GM23338 (cell line): ENCODE measurements around the gene HS6ST2. TPM values are rescaled to one million over a fixed set of nuclear protein-coding genes. Genes with fewer than 3 reads are reported as not detected.

ENCODE experiments used
- ATAC-seq: fragments of 200-7000 bp; cut with Tn5 transposase; 3 replicates; pipeline ENCODE4 v1.9.1; 2020
- DNase-seq: peaks from one replicate; pipeline ENCODE4 v3.0.0-alpha.2; 2015; ENCODE audit warnings: low spot score
- H2AFZ ChIP-seq: fragments of 200-600 bp; sonication (generic); 2 replicates; pipeline ENCODE4 v1.8.0; 2016; ENCODE audit warnings: antibody characterized with exemption, mild to moderate bottlenecking, moderate library complexity
- H3F3A ChIP-seq: fragments of 200-600 bp; sonication (generic); replicated peaks from 2 replicates; pipeline ENCODE4 v1.8.0; 2017; ENCODE audit warnings: antibody characterized with exemption, mixed run types, low read depth
- H3K27ac ChIP-seq: fragments of 200-600 bp; sonication (generic); 2 replicates; pipeline ENCODE4 v1.6.1; 2016; ENCODE audit warnings: low read depth
- H3K27me3 ChIP-seq: fragments of 200-600 bp; sonication (generic); 2 replicates; pipeline ENCODE4 v1.8.0; 2016; ENCODE audit warnings: mild to moderate bottlenecking, mixed run types, moderate library complexity; ENCODE audit not compliant: insufficient read depth
- H3K36me3 ChIP-seq: fragments of 200-600 bp; sonication (generic); 2 replicates; pipeline ENCODE4 v1.8.0; 2016; ENCODE audit warnings: mild to moderate bottlenecking; ENCODE audit not compliant: insufficient read depth
- H3K4me1 ChIP-seq: fragments of 200-600 bp; sonication (generic); 2 replicates; pipeline ENCODE4 v1.8.0; 2016; ENCODE audit warnings: mild to moderate bottlenecking, moderate library complexity; ENCODE audit not compliant: insufficient read depth
- H3K4me2 ChIP-seq: fragments of 200-600 bp; sonication (generic); 2 replicates; pipeline ENCODE4 v1.7.1; 2017; ENCODE audit warnings: mixed run types
- H3K4me3 ChIP-seq: fragments of 200-600 bp; sonication (generic); 2 replicates; pipeline ENCODE4 v1.6.1; 2016; ENCODE audit warnings: mixed run types
- H3K79me2 ChIP-seq: fragments of 200-600 bp; sonication (generic); replicated peaks from 2 replicates; pipeline ENCODE4 v1.8.0; 2017; ENCODE audit warnings: mild to moderate bottlenecking; ENCODE audit not compliant: insufficient read depth
- H3K9me2 ChIP-seq: fragments of 200-600 bp; sonication (generic); 2 replicates; pipeline ENCODE4 v1.8.0; 2017; ENCODE audit not compliant: insufficient read depth
- H4K20me1 ChIP-seq: fragments of 200-600 bp; sonication (generic); replicated peaks from 2 replicates; pipeline ENCODE4 v1.8.0; 2017; ENCODE audit warnings: mild to moderate bottlenecking; ENCODE audit not compliant: insufficient read depth
- H3K27ac Mint-ChIP-seq: 2 replicates; pipeline ENCODE4 v1.8.0; 2020; ENCODE audit warnings: inconsistent platforms, mild to moderate bottlenecking, moderate library complexity, mixed read lengths
- H3K27me3 Mint-ChIP-seq: 3 replicates; pipeline ENCODE4 v1.8.0; 2022; ENCODE audit warnings: low read depth, mild to moderate bottlenecking, moderate library complexity, mixed read lengths, inconsistent platforms; ENCODE audit not compliant: insufficient read depth, poor library complexity
- H3K36me3 Mint-ChIP-seq: 3 replicates; pipeline ENCODE4 v1.8.0; 2021; ENCODE audit warnings: low read depth, mild to moderate bottlenecking, inconsistent platforms, moderate library complexity, mixed read lengths
- H3K4me1 Mint-ChIP-seq: 3 replicates; pipeline ENCODE4 v1.8.0; 2020; ENCODE audit warnings: mild to moderate bottlenecking, inconsistent platforms, mixed read lengths
- H3K4me3 Mint-ChIP-seq: 3 replicates; pipeline ENCODE4 v1.8.0; 2021; ENCODE audit warnings: moderate library complexity, mild to moderate bottlenecking, inconsistent platforms, mixed read lengths
- H3K9me3 Mint-ChIP-seq: 3 replicates; pipeline ENCODE4 v1.8.0; 2020; ENCODE audit warnings: moderate library complexity, mild to moderate bottlenecking, inconsistent platforms, mixed read lengths
- CREB1 ChIP-seq: fragments of 250-450 bp; sonication (Bioruptor Pico); IDR thresholded peaks from 2 replicates; pipeline ENCODE4 v1.5.0; 2020; ENCODE audit warnings: low read depth, mild to moderate bottlenecking, moderate library complexity
- EZH2 ChIP-seq: fragments of 200-600 bp; sonication (generic); IDR thresholded peaks from one replicate; pipeline ENCODE4 v1.8.0; 2017; ENCODE audit warnings: antibody characterized with exemption, mild to moderate bottlenecking, low read depth; ENCODE audit not compliant: unreplicated experiment
- EZH2phosphoT487 ChIP-seq: fragments of 200-600 bp; sonication (generic); IDR thresholded peaks from one replicate; pipeline ENCODE4 v1.8.1; 2018; ENCODE audit warnings: antibody characterized with exemption; ENCODE audit not compliant: unreplicated experiment
- JUNB ChIP-seq: IDR thresholded peaks from one replicate; pipeline ENCODE4 v1.6.1; 2016; ENCODE audit warnings: antibody characterized with exemption; ENCODE audit not compliant: unreplicated experiment
- NANOG ChIP-seq: IDR thresholded peaks from 2 replicates; pipeline ENCODE4 v1.6.1; 2016; ENCODE audit warnings: antibody characterized with exemption, borderline replicate concordance
- POLR2AphosphoS5 ChIP-seq: IDR thresholded peaks from 2 replicates; pipeline ENCODE4 v1.6.1; 2016; ENCODE audit warnings: antibody characterized with exemption, low read depth
- STAT1 ChIP-seq: IDR thresholded peaks from one replicate; pipeline ENCODE4 v1.6.1; 2016; ENCODE audit warnings: antibody characterized with exemption; ENCODE audit not compliant: unreplicated experiment
- ZNF331 ChIP-seq: fragments of 250-450 bp; sonication (Bioruptor Pico); IDR thresholded peaks from 2 replicates; pipeline ENCODE4 v1.5.0; 2020; ENCODE audit warnings: low read depth, mild to moderate bottlenecking, moderate library complexity
- polyA plus RNA-seq: library from polyadenylated mRNA; unstranded; fragments of >200 nt; fragmentation: Nextera tagmentation; extraction: Ambion mirVana; gene quantifications from 2 replicates; pipeline ENCODE4 v1.2.1, GENCODE V29; 2016
- total RNA-seq: library from RNA; depleted of rRNA; stranded (reverse); fragments of >200 nt; shearing (Covaris generic); gene quantifications from 2 replicates; pipeline ENCODE4 v1.2.3, GENCODE V29; 2014
- TF ChIP-seq, protein P1 (sequence below): IDR thresholded peaks from one replicate; pipeline ENCODE4 v1.6.1; 2018; ENCODE audit warnings: antibody characterized with exemption; ENCODE audit not compliant: unreplicated experiment
- TF ChIP-seq, protein P2 (sequence below), 2 experiments: fragments of 200-600 bp in 1 of 2; sonication (generic) in 1 of 2; conservative IDR thresholded peaks; 2 replicates each; pipeline versions ENCODE4 v1.5.1 to v1.6.1; 2016 to 2017; ENCODE audit warnings: antibody characterized with exemption in 2 of 2, low read depth in 2 of 2, mild to moderate bottlenecking in 2 of 2, moderate library complexity in 1 of 2
- TF ChIP-seq, protein P3 (sequence below): IDR thresholded peaks from 2 replicates; pipeline ENCODE4 v1.6.1; 2016; ENCODE audit warnings: antibody characterized with exemption

The HS6ST2 gene
- total and polyA plus RNA-seq, 2 experiments from 2014 or later, result 0.82 to 4.8 TPM

DNA sequence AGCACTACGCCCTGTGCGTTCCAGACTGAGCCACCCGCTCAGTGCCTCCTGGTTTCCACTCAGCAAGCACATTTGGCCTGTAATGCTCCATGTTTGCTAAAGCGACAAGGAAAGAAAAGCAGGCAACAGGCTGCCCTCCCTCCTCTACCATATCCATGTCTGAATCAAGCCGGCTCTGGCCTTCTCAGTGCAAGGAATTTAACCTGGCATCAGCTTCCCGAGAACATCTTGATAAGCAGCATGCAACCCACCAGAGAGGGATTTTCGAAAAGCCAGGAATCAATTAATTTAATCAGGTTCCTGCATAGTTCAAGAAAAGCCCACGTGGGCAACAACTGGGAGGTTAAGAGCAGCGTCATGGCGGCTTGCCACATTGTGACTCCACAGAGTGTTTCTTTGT, 228.2 kb downstream of the HS6ST2 start (continued):
- no peak for TF ChIP-seq NANOG
- TF ChIP-seq CREB1 (CRISPR knock-in tag), result no peak
- TF ChIP-seq POLR2AphosphoS5, result no peak
- TF ChIP-seq, protein P1, sequence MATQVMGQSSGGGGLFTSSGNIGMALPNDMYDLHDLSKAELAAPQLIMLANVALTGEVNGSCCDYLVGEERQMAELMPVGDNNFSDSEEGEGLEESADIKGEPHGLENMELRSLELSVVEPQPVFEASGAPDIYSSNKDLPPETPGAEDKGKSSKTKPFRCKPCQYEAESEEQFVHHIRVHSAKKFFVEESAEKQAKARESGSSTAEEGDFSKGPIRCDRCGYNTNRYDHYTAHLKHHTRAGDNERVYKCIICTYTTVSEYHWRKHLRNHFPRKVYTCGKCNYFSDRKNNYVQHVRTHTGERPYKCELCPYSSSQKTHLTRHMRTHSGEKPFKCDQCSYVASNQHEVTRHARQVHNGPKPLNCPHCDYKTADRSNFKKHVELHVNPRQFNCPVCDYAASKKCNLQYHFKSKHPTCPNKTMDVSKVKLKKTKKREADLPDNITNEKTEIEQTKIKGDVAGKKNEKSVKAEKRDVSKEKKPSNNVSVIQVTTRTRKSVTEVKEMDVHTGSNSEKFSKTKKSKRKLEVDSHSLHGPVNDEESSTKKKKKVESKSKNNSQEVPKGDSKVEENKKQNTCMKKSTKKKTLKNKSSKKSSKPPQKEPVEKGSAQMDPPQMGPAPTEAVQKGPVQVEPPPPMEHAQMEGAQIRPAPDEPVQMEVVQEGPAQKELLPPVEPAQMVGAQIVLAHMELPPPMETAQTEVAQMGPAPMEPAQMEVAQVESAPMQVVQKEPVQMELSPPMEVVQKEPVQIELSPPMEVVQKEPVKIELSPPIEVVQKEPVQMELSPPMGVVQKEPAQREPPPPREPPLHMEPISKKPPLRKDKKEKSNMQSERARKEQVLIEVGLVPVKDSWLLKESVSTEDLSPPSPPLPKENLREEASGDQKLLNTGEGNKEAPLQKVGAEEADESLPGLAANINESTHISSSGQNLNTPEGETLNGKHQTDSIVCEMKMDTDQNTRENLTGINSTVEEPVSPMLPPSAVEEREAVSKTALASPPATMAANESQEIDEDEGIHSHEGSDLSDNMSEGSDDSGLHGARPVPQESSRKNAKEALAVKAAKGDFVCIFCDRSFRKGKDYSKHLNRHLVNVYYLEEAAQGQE, result no peak
- TF ChIP-seq, protein P2, sequence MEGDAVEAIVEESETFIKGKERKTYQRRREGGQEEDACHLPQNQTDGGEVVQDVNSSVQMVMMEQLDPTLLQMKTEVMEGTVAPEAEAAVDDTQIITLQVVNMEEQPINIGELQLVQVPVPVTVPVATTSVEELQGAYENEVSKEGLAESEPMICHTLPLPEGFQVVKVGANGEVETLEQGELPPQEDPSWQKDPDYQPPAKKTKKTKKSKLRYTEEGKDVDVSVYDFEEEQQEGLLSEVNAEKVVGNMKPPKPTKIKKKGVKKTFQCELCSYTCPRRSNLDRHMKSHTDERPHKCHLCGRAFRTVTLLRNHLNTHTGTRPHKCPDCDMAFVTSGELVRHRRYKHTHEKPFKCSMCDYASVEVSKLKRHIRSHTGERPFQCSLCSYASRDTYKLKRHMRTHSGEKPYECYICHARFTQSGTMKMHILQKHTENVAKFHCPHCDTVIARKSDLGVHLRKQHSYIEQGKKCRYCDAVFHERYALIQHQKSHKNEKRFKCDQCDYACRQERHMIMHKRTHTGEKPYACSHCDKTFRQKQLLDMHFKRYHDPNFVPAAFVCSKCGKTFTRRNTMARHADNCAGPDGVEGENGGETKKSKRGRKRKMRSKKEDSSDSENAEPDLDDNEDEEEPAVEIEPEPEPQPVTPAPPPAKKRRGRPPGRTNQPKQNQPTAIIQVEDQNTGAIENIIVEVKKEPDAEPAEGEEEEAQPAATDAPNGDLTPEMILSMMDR (conservative IDR thresholded peaks at IDR 0.05; ENCODE audit: low read depth in 2 of 2), result no peak
- no peak for TF ChIP-seq JUNB
- no peak for TF ChIP-seq EZH2phosphoT487
- no peak for TF ChIP-seq ZNF331 (CRISPR knock-in tag)
- TF ChIP-seq, protein P3, sequence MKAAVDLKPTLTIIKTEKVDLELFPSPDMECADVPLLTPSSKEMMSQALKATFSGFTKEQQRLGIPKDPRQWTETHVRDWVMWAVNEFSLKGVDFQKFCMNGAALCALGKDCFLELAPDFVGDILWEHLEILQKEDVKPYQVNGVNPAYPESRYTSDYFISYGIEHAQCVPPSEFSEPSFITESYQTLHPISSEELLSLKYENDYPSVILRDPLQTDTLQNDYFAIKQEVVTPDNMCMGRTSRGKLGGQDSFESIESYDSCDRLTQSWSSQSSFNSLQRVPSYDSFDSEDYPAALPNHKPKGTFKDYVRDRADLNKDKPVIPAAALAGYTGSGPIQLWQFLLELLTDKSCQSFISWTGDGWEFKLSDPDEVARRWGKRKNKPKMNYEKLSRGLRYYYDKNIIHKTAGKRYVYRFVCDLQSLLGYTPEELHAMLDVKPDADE, result no peak

DNA sequence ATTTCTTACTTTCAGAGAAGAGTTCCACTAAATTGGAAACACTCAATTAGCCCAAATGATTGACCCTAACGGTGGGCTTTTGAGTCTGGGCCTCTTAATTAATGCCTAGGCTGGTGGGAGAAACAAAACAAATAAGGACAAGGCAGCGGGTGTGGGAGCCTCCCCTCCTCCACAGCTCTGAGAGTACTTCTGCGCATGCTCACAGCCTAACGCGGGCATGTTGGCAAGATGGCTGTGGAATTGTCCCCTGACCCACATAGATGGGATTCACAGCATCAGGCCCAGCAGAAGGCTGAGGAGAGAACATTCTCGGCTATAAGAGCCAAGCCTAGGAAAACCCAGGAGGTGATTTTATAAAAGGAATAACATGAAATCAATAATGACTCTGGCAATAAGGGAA, 230.1 kb downstream of the HS6ST2 start:
- no peaks in the 10 kb centered on the region for H3K79me2 ChIP-seq
- H2AFZ ChIP-seq, result no peak overlapping the region
- ATAC-seq (no peak), DNase-seq (no peak)
- H3K9me2 ChIP-seq, result no peaks in the 10 kb centered on the region
- Mint-ChIP-seq H3K36me3 (no peaks in the 10 kb centered on the region), H3K27ac (no peak overlapping the region), H3K4me3 (no peak overlapping the region), H3K4me1 (no peaks in the 10 kb centered on the region), H3K27me3 (no peaks in the 10 kb centered on the region), H3K9me3 (no peaks in the 10 kb centered on the region)
- H3K4me1 ChIP-seq, result no peaks in the 10 kb centered on the region
- H3K4me2 ChIP-seq, result no peak overlapping the region
- no peak overlapping the region for H3K27ac ChIP-seq
- H3F3A ChIP-seq, result no peaks in the 10 kb centered on the region
- no peaks in the 10 kb centered on the region for H3K36me3 ChIP-seq
- no peaks in the 10 kb centered on the region for H4K20me1 ChIP-seq
- H3K27me3 ChIP-seq, result no peaks in the 10 kb centered on the region
- no peak overlapping the region for H3K4me3 ChIP-seq
- TF ChIP-seq ZNF331 (CRISPR knock-in tag) (no peak), STAT1 (no peak), EZH2 (no peak), EZH2phosphoT487 (no peak)
- TF ChIP-seq, protein P1, result no peak
